BJ (cell line): ENCODE results near the gene AIMP1. TPM values are rescaled to one million over a fixed set of nuclear protein-coding genes. Genes with fewer than 3 reads are reported as not detected.

Experiments used
- CTCF ChIA-PET: fragments of 350-600 bp; formaldehyde crosslinking; extraction: SDS; loops from one replicate; lab custom pipeline; 2021; ENCODE audit warnings: antibody characterized with exemption, inconsistent platforms; lab: Yijun Ruan, JAX
- POLR2A ChIA-PET: fragments of 300-600 bp; sonication (Branson Sonifier 250); formaldehyde crosslinking; extraction: SDS; loops from one replicate; lab custom pipeline; 2021; ENCODE audit warnings: antibody characterized with exemption; lab: Charles Lee
- DNase-seq: peaks from one replicate; pipeline ENCODE4 v3.0.0-alpha.2; 2011; ENCODE audit warnings: low read depth
- H3K27me3 ChIP-seq: 2 replicates; pipeline ENCODE4 v1.6.0; 2011; ENCODE audit warnings: low read length; ENCODE audit not compliant: control insufficient read depth, insufficient read depth
- H3K36me3 ChIP-seq: 2 replicates; pipeline ENCODE4 v1.5.1; 2011; ENCODE audit warnings: low read length; ENCODE audit not compliant: control insufficient read depth, insufficient read depth
- H3K4me3 ChIP-seq: 2 replicates; pipeline ENCODE4 v1.5.1; 2011; ENCODE audit warnings: low read depth, mild to moderate bottlenecking, control low read depth, low read length
- CTCF ChIP-seq: IDR thresholded peaks from 2 replicates; pipeline ENCODE4 v1.5.1; 2011; ENCODE audit warnings: low read depth, mild to moderate bottlenecking, control low read depth, inconsistent platforms, low read length, moderate library complexity; ENCODE audit not compliant: insufficient read depth
- polyA plus RNA-seq: library from polyadenylated mRNA; depleted of rRNA; stranded (reverse); fragments of >200 nt; gene quantifications from 2 replicates; pipeline ENCODE4 v1.2.3, GENCODE V29; 2011

AIMP1 gene
- polyA plus RNA-seq, 1 experiment = 10.8 TPM

GRCh38 chr4:106312377-106312776 lies 4.0 kb upstream of the AIMP1 start:
- peak; percentile 41 for DNase-seq
- H3K27me3 ChIP-seq = no peaks in the 10 kb centered on the region
- no peak overlapping the region for H3K4me3 ChIP-seq
- TF ChIP-seq CTCF = no peak
- H3K36me3 ChIP-seq = no peaks in the 10 kb centered on the region
- CTCF ChIA-PET = no interaction called here
- POLR2A ChIA-PET = no interaction called here

- TF ChIP-seq CTCF = no peak
- ChIA-PET CTCF (no interaction called here), POLR2A (no interaction called here)
- H3K36me3 ChIP-seq = no peaks in the 10 kb centered on the region
- no peak overlapping the region for H3K4me3 ChIP-seq
- DNase-seq = no peak
- no peaks in the 10 kb centered on the region for H3K27me3 ChIP-seq
Measured at GRCh38 chr4:106312997-106313522, 3.3 kb upstream of the AIMP1 start.

- no peaks in the 10 kb centered on the region for H3K27me3 ChIP-seq
- DNase-seq = no peak
- no peak for TF ChIP-seq CTCF
- ChIA-PET CTCF (no interaction called here), POLR2A (no interaction called here)
- peak overlapping the region; percentile 78 for H3K4me3 ChIP-seq
- no peaks in the 10 kb centered on the region for H3K36me3 ChIP-seq
Measured at GRCh38 chr4:106314960-106315359, 1.4 kb upstream of the AIMP1 start.

GRCh38 chr4:106315476-106315967 lies 828 bp upstream of the AIMP1 start:
- ChIA-PET CTCF (interaction anchor here (0.8 to 1.1 kb wide), 3 partner anchors 11 to 49 kb away, joined by 3 read pairs; no protein-coding TSS in a partner anchor), POLR2A (interaction anchor here (0.7 kb wide), 2 partner anchors 23 to 221 kb away, joined by 4 to 6 read pairs; no protein-coding TSS in a partner anchor)
- DNase-seq = no peak
- Histone ChIP-seq H3K36me3 (no peaks in the 10 kb centered on the region), H3K27me3 (no peaks in the 10 kb centered on the region), H3K4me3 (peak overlapping the region; percentile 78)
- no peak for TF ChIP-seq CTCF

- TF ChIP-seq CTCF = no peak
- CTCF ChIA-PET = no interaction called here
Measured at GRCh38 chr4:106316773-106317409, 541 bp downstream of the AIMP1 start.

More at GRCh38 chr4:106316773-106317409, 541 bp downstream of the AIMP1 start:
- no peak for DNase-seq
- POLR2A ChIA-PET = no interaction called here
- Histone ChIP-seq H3K4me3 (peak overlapping the region; percentile 78), H3K36me3 (no peaks in the 10 kb centered on the region), H3K27me3 (no peaks in the 10 kb centered on the region)
